A549 (cell line): ENCODE measurements around the gene KIF1A.

ENCODE experiments used
- JUNB ChIP-seq: fragments of >200 bp; sonication (Bioruptor Twin); formaldehyde crosslinking; IDR thresholded peaks from 2 replicates; pipeline ENCODE4 v1.6.1; 2016
- PHF8 ChIP-seq: fragments of 200-600 bp; sonication (generic); IDR thresholded peaks from 2 replicates; pipeline ENCODE4 v1.6.1; 2016; ENCODE audit warnings: low read depth, mild to moderate bottlenecking, antibody characterized with exemption, moderate library complexity, borderline replicate concordance
- TF ChIP-seq, protein P1 (sequence below): IDR thresholded peaks from 2 replicates; pipeline ENCODE4 v1.6.1; 2012

DNA sequence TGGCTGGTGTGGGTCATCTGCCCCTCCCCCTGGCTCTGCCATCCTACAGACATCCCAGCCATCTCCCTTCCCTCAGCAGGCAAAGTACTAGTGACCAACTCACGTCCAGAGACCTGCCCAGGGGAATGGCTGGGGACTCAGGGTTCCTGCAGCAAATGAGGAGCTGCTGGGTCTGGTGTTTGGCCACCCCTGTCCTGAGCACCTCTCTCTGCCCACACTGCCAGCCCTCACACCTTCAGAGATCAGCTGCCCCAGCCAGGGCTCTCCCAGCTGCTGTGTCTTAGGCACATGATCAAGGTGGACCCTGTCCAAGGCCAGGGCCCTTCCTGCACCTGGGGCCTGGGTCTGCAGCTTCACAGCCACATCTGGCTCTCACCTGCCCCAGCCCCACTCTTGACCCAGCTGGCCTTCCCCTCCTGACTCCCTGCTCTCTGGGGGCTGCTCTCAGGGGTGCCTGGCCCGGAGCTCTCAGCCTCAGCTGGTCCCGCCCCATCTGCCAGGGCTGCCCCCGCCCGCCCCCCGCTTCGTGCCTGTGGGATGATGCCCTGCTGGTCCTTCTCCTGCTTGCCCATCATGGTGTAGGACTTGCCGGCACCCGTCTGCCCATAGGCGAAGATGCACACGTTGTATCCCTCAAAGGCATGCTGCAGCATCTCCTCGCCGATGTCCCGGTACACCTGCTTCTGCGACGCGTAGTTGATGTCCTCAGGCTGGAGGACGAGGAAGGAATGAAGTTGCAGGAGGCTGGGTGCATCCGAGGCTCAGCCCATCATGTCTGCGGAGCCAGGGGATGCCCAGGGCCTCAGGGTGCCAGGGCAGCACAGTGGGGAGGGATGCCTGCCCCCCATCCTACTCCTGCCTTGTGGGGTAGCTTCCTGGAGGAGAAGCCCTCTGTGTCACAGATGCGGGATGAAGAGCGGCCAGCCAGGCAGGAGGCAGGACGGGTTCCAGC lies 32.2 kb downstream of the KIF1A start:
- TF ChIP-seq JUNB (no peak), PHF8 (no peak)
- TF ChIP-seq, protein P1, sequence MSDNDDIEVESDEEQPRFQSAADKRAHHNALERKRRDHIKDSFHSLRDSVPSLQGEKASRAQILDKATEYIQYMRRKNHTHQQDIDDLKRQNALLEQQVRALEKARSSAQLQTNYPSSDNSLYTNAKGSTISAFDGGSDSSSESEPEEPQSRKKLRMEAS = no peak
